ENCODE data around the gene SP5.
A peak's percentile ranks its signal among the peaks of the same experiment; 100 is the strongest.
"Not testable (repeated sequence)": the region's sequence is repeated elsewhere in the genome, so short reads cannot be mapped to it uniquely, and the experiment has no call there.

The SP5 gene

DNA sequence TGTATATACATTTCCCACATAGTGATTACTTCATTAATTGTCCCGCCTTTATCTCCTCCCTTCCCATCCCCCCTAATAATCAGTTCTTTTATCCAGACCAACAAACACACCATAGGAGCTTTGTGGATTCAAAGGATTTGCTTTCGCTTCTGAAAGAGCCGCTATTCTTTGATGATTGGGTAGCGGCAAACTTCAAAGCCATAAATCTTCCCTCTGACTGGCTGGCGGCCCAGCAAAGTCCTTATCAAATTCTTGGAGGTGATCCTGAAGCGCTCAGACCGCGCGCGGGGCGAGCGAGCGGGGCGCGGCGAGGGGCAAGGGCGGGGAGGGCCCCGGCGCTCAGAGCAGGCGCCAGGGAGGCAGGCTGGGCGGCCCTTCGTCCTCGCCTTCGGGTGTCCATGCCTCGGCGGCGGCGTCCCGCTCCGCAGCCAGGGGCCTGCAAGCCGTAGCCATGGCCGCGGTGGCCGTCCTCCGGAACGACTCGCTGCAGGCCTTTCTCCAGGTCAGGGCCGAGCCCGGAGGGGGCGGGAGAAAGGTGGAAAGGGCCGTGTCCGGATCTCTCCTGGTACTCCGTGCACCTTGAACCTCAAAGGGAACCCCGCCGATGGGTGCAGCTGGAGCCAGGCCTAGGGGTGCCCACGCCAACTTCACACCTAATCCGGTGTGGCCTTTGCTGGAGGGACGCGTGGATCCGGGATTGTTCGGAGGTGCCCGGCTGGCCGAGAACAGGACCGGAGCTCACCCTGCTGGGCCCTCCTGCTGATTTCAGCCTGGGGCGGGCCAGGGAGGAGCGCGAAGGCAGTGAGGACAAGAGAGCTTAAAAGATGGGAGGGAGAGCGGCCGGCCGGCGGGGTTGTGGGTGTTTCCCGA is at the start of gene SP5:
Gene SP5, plus strand, starts transcription at position 276 of the 870 bp plus-strand sequence. Its CDS starts 176 bp downstream, at position 452.
- DNase-seq (ENCODE audit: low spot score), result peak; percentile 55

DNA sequence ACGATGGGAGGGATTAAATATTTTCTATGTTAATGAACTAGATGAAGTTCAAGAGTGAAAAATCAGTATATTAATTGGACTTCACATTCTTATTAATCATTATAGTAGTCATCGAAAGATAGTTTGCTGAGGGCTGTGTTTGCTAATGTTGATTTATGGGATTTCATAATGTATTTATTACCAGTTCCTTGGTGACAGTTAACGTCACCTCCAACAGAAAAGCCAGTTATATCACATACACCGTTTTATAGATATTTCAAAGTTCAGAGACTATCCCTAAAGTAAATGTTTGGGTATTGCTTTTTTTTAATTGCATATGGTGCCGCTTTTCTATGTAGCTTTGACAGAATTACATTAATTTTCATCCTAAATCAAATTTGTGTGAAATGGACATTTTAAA is 49.4 kb upstream of the SP5 start:
- DNase-seq (ENCODE audit: low spot score), result no peak

DNA sequence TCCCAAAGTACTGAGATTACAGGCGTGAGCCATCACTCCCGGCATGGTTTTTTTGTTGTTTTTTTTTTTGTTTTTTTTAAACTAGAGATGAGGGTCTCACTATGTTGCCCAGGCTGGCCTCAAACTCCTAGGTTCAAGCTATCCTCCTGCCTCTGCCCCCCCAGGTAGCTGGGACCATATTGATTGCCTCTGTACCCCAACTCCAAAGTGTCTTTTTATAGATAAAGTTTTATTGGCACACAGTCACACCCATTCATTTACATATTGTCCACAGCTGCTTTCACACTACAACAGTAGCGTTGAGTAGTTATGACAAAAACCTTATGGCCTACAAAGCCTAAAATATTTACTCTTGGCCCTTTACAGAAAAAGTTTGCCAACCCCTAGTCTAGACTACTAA is 45.2 kb upstream of the SP5 start:
- DNase-seq (ENCODE audit: low spot score), result no peak

DNA sequence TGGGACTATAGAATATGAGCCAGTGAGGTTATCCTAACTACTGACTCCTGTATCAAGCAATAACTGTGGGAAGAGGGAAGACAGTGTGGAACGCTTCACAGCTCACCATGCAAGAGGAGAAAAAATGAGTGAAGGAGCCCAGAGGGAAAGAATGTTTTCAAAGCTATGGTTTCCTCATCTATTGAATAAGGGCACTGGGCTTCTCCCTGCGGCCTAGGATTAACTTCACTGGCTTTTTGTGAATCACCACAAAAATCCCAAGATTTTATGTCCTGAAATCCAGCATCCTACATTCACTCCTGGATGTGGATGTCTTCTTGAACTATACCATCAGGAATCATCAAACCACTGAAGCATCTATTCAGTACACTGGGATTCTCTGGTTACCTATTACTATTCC is 44.5 kb upstream of the SP5 start:
- DNase-seq (ENCODE audit: low spot score), result no peak

DNA sequence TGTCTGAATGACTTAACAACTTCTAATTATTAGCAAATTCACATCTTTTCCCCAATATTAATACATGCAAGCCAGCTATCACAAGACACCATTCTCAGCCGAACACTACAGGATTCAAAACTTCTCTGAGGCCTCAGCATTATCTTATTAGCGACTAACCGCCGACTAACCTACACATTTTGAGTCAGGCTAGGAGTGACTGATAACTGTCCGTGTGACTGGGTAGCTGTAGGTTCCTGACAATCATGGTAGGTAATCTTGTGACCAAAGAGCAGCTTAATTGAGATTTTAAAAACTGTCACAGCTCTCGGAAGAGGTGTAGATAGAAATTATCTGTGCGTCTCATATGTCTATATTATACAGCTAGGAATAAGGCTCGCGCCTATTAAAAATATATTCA is 44.1 kb upstream of the SP5 start:
- no peak for DNase-seq (ENCODE audit: low spot score)

DNA sequence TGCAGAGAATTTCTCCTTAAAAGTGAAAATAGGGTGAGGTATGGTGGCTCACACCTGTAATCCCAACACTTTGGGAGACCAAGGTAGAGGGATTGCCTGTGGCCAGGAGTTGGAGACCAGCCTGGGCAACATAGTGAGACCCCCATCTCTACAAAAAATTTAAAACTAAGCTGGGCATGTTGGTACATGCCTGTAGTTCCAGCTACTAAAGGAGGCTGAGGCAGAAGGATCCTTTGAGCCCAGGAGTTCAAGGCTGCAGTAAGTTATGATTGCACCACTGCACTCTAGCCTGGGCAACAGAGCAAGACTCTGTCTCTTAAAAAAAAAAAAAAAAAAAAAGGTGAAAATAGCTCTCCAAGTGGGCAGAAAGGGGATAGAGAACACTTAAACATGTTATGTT is 40.9 kb upstream of the SP5 start:
- DNase-seq (ENCODE audit: low spot score), result not testable (repeated sequence)

DNA sequence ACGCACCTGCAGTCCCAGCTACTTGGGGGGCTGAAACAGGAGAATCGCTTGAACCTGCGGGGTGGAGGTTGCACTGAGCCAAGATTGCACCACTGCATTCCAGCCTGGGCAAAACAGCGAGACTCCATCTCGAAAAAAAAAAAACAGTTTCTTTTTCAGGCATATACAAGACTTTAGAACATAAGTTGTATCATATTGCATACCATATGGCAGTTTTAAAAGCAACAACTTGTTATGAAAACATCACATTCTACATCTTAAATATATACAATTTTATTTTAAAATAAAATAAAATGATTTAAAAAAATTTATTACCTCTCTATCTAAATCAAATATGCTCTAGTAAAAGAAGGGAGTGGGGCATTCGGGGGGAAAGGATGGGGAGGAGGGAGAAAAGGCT is 39.4 kb upstream of the SP5 start:
- no peak for DNase-seq (ENCODE audit: low spot score)

DNA sequence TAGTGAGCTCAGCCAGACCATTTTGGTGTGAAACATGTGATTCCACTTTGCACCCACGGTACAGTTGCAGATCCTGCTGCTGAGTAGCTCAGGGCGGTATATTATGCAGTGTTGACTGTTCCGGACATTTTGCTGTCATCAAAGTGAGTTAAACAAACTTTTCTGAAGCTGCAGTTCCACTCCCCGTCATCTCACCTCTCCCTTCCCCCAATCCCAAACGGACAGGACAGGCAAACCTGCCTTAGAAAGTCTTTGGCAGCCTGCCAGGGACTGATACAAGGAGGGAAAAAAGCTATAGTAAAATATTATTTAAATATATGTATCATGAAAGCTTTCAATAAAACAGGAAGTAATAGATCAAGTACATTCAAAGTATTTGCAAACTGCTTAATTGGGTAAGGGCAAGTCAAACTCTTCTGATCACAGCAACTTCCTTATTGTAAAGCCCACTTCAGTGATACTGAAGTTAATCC is 35.5 kb upstream of the SP5 start:
- no peak for DNase-seq (ENCODE audit: low spot score)

DNA sequence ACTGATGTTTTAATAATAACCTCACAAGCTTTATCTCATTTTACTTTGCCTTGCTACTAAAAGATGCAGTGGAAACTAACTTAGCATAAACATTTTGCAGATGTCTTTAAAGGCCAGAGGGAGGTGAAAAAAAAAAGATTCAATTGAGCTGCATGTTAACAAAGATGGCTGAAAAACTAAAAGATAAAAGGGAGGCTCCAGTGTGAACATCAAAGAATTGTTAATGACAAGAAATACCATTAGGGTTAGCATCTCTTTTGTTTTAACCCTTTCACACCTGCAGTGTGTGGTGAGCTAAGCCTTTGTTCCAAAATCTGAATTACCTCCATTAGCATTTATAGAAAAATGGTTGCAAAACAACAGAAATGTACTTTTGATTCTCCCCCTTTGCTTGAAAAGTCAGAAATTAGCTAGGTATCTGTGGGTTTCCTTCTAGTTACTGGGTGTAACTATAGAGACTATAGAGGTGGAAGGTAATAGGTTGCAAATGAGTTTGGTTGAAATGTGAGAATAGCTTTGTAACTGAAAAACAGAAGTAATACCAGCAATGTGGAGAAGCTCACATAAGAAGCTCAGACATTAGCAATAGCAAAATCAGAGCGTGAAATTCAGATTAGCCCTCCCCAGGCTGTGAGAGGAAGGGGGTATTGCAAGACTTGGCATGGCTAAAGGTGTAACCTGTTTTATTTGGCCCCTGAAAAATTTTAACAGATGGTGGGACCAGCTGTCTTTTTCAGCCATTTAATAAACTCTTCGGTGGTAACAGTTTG is 34.8 kb upstream of the SP5 start:
- no peak for DNase-seq (ENCODE audit: low spot score)

DNA sequence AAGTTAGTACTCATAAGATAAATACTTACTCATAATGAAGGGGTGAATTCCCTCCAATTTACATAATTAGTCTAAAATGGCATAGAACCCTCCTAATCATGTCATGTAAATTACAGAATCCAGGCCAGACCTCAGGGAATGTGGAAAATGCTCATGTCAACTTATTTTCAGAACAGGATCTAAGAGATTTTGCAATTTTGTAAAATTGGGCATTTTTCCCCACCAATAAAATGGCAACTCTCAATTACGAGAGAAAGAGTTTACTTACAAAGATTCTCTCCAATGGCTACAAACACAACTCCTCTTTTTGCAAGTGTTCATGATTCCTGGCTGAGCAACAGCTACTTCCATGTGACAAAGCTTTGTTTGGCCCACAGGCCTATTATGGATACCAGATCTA is 33.8 kb upstream of the SP5 start:
- no peak for DNase-seq (ENCODE audit: low spot score)

DNA sequence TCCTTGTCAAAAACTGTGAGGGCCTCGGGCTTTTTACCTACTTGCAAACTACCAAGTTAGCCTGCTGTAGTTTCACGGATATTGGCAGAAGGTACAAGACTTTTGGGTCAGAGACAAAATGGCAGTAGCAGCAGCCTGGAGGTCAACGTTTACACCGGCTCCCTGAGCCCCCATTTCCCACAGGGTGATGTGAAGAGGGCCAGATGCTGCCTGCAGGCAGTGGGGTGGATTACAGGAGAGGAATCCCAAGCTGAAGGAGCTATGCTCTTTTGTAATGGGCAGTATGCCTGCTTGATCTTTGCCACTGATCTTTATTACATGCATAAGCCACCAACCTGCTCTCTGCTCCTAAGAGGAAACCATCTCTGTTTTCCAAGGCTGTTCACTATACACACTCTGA is 29.5 kb upstream of the SP5 start:
- DNase-seq (ENCODE audit: low spot score), result no peak

DNA sequence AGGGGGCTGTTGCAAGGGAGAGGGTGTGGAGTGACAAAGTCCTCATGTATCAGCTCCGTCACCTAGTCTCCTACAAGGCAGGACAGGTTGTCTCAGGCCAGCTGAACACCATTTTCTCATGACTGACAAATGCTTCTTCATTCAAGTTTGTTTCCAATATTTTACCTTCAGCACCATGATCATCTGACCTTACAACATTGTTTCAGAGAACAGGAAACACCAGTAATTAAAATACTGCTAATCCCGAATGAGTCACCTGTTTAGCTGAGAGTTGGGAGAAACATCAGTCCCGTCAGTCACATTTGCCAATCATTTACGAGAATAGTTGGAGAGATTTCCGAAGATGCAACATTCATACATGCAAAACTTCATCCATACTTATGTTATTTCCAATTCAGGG is 25.7 kb upstream of the SP5 start:
- peak; percentile 45 for DNase-seq (ENCODE audit: low spot score)

DNA sequence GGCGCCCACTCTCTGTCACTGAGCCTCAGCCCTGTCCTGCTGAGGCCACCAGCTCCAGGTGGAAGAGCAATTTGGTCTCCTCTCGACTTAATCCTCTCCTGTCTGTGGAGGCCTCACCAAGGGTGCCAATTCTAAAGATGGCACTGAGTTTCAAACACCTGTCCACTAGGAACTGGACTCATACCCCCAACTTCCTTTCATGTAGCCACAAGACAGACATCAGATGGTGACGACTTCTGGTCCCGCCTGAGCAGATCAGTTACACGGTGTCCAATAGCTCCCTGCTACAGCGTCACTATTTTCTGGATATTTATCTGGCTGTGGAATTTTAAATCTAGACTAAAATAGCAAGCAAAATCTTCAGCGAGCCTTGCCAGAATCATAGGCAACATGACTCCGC is 24.5 kb upstream of the SP5 start:
- DNase-seq (ENCODE audit: low spot score), result no peak

DNA sequence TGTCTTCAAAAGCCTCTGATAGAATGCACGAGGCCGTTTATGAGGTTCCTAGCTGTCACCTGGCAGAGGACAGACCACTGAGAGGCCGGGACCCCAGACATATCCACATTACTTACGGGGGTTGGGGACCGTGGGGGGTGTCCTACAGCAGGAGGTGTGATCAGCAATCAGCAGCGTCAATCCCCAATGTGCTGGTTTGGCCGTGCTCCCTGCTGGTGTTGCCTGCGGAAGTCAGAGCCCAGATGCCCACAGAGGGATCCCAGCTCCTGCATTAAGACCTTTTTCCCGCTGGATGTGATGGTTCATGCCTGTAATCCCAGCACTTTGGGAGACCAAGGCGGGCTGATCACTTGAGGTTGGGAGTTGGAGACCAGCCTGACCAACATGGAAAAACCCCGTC is 20.8 kb upstream of the SP5 start:
- DNase-seq (ENCODE audit: low spot score), result no peak

DNA sequence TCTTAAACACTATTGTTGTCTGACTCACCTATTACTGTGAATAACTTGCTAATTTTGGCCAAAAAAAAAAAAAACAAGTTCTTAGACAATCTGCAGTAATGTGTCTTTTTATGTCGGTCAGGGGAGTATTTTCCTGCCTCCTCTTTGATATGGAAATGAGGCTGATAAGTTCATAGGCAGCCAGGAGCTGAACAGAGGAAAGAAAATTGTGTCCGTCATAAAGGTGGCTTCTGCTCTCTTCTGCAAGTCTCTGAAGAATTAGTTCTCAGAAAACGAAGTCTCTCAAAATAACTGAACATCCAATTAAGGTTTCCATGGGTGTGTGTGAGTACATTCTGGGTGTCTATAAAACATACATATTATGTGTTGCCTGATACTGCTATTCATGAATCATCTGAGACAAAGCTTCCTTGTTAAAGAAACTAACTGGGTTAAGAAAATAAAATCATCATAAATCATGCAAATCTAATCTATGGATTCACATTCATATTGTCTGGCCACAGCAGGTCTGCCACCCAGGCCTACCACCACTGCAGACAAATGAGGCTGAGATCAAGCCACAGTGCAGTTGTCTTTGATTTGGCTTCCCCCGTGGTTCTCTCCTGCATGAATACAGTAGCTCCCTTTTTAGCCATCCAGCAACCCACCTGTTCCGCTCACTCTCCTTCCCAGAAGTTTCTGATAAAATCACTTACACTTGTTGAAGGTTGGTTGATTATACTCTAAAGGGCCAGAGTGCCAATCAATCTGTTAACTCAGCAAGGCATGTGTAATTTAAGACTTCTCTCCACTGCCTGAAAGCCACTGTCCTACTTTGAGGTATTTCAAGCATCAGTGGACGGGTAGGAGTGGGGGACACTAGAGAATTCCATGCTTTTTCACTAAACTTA is 19.4 kb upstream of the SP5 start:
- no peak for DNase-seq (ENCODE audit: low spot score)

DNA sequence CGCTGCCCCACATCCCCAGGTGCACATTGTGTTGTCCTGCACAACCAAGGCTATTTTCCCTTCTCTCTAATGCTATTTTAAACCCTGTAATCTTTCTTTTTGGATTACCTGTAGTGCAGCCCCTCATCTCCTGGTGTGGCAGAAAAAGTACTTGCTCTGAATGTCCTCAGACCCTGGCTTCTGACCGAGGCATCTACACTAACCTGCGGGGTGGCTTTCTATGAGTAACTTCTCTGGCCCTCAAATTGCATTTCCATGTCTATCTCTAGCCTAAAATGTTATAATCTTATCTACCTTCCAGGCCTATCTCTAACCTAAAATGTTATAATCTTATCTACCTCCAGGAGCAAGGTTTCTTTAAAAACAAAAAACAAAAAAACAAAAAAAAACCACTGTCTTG is 18.2 kb upstream of the SP5 start:
- DNase-seq (ENCODE audit: low spot score), result no peak

DNA sequence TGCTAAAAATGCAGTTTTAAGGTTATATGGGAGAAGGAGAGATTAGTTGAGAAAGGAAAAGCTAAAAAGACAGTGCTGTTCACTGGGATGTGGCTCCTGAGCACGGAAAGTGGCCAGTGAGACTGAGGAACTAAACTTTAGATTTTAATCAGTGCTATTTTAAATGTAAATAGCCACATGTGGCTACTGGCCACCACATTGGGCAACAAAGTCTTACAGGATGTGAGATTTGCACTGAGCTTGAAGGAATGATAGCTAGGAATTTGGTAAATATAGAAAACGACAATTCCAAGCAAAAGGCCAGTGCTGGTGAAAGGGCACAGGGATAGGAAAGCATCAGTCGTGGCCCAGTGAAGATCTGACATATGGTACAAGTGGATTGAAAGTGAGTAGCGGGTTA is 14.1 kb upstream of the SP5 start:
- no peak for DNase-seq (ENCODE audit: low spot score)

DNA sequence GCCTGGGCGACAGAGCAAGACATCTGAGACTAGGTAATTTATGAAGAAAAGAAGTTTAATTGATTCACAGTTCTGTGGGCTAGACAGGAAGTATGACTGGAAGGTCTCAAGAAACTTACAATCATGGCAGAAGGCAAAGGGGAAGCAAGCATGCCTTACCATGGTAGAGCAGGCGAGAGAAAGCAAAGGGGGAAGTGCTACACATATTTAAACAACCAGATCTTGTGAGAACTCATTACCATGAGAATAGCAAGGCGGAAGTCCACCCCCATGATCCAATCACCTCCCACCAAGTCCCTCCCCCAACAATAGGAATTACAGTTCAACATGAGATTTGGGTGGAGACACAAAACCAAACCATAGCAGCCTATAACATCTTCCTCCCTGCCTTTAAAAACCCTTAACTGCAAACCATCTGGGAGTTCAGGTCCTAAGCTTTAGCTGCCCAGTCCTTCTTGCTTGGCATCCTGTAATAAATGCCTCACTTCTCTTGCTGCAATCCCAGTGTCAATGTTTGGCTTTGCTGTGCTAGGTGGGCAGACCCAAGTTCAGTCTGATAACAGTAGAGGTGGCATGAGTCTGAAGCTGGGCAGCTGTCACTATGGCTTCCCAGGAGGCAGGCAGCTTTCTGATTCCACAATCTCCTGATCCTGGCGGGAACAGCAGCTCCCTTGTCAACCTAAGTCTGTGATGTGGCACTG is 11.2 kb upstream of the SP5 start:
- no peak for DNase-seq (ENCODE audit: low spot score)

DNA sequence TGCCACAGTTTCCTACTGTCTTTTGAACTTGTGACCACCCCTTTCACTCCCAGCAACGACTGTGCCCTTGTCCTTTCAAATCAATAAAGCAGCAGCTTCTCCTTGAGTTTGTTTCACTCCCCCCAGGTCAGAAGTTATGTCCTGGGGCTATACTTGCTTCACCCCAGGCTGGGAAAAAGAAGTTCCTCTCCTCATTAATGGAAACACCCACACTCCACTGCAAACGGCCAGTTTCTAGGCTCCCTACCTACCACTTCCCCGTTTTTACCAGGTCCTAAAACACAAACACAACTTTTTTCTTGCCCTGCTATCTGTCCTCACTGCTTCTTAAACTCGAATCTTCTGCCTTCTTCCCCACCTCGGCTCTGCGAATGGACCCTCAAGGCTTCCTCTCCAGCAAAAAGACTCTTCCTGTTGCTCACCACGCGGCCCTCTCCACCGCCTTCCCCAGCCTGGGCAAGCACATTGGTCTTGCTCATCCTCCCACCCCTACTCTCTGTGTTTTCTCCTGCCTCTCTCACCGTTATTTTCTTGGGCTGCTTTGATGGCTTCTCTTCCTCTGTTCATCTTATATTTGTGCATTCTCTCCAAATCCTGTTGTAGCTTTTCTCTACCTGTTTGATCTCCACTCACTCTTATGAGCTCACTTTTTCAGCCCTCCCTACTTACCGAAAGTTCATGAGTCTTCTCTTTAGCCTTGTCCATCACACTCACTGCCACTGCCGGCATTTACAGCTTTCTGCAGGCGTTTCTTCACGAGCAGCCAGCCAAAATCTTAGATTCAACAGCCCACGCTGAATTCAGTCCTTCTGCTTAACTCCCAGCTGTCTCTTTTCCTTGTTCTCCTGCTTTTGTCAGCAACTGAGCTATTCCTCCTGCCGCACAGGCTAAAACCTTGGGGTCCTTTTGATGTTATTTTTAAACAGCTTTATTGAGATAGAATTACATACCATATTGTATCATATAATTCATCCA is 7.0 kb upstream of the SP5 start:
- DNase-seq (ENCODE audit: low spot score), result no peak

DNA sequence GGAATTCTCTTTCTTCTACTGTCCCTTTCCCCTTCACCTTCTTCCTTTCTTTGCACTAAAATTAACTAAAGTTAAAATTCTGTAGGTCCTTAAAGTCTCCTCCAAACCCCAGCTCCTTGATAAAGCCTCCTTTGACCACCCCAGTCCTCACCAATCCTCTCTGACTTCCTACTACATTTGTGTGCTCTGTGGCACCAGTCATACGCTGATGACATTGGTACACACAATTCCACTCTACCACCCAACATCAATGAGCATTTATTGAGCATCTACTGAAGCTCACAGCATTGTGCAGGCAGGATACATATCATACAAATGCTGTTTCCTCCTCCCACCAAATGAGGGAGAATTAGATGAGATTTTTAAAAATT is 4.5 kb upstream of the SP5 start:
- no peak for DNase-seq (ENCODE audit: low spot score)

Measured in kidney tubule cell (primary cell).